OCI-LY3 (cell line): ENCODE measurements around the gene BPNT1.

Experiments used
- H2AFZ ChIP-seq: fragments of 200-600, 300-600 bp; shearing (Covaris generic); 2 replicates; pipeline ENCODE4 v1.6.0; 2014; ENCODE audit warnings: antibody characterized with exemption, low read depth, low read length
- H3K27ac ChIP-seq: fragments of 200-600, 300-600 bp; sonication (generic); 2 replicates; pipeline ENCODE4 v1.5.1; 2014; ENCODE audit warnings: mild to moderate bottlenecking, low read length, moderate library complexity, mixed read lengths
- H3K27me3 ChIP-seq: fragments of 200-600, 300-600 bp; sonication (generic); 2 replicates; pipeline ENCODE4 v1.6.1; 2014; ENCODE audit warnings: low read depth, low read length, mixed read lengths
- H3K36me3 ChIP-seq: fragments of 200-600, 300-600 bp; sonication (generic); replicated peaks from 2 replicates; pipeline ENCODE3; 2014; ENCODE audit warnings: low read depth, low read length, mixed read lengths
- H3K4me1 ChIP-seq: fragments of 300-600, 200-600 bp; sonication (generic); 2 replicates; pipeline ENCODE4 v1.6.1; 2014; ENCODE audit warnings: low read length, mixed read lengths
- H3K4me2 ChIP-seq: fragments of 200-600, 300-600 bp; sonication (generic); 2 replicates; pipeline ENCODE4 v1.6.1; 2014; ENCODE audit warnings: low read length, mixed read lengths
- H3K4me3 ChIP-seq: fragments of 300-600, 200-600 bp; sonication (generic); 2 replicates; pipeline ENCODE4 v1.5.1; 2014; ENCODE audit warnings: antibody characterized with exemption, mild to moderate bottlenecking, low read length, moderate library complexity
- H3K79me2 ChIP-seq: fragments of 300-600, 200-600 bp; shearing (Covaris generic); 2 replicates; pipeline ENCODE4 v1.6.1; 2014; ENCODE audit warnings: mild to moderate bottlenecking, low read length, mixed read lengths
- H3K9ac ChIP-seq: fragments of 300-600, 200-600 bp; shearing (Covaris generic); 2 replicates; pipeline ENCODE4 v1.6.0; 2014; ENCODE audit warnings: mild to moderate bottlenecking, low read length, moderate library complexity
- H3K9me3 ChIP-seq: fragments of 200-600, 300-600 bp; shearing (Covaris generic); 2 replicates; pipeline ENCODE4 v1.6.1; 2014; ENCODE audit warnings: low read length, mixed read lengths; ENCODE audit not compliant: insufficient read depth
- H4K20me1 ChIP-seq: fragments of 200-600, 300-600 bp; sonication (generic); 2 replicates; pipeline ENCODE4 v1.6.1; 2016; ENCODE audit warnings: low read length, mixed read lengths; ENCODE audit not compliant: insufficient read depth
- CTCF ChIP-seq: fragments of 200-600, 300-600 bp; sonication (generic); IDR thresholded peaks from 2 replicates; pipeline ENCODE4 v1.5.1; 2014; ENCODE audit warnings: antibody characterized with exemption, low read length, low read depth
- EZH2phosphoT487 ChIP-seq: fragments of 200-600 bp; shearing (Covaris generic); IDR thresholded peaks from 2 replicates; pipeline ENCODE4 v1.6.1; 2018; ENCODE audit warnings: antibody characterized with exemption, mixed run types, low read depth

BPNT1 gene

GRCh38 chr1:220067269-220068204 lies 22.1 kb downstream of the BPNT1 start:
- H3K4me3 ChIP-seq, result no peak overlapping the region
- no peaks in the 10 kb centered on the region for H3K79me2 ChIP-seq
- no peak overlapping the region for H3K27ac ChIP-seq
- no peak overlapping the region for H2AFZ ChIP-seq
- no peaks in the 10 kb centered on the region for H3K27me3 ChIP-seq
- H3K36me3 ChIP-seq, result peaks cover 25% of the 10 kb centered on the region
- no peak for TF ChIP-seq CTCF
- TF ChIP-seq EZH2phosphoT487, result no peak
- H4K20me1 ChIP-seq, result no peaks in the 10 kb centered on the region
- no peak overlapping the region for H3K9ac ChIP-seq
- no peaks in the 10 kb centered on the region for H3K4me1 ChIP-seq
- H3K9me3 ChIP-seq, result no peaks in the 10 kb centered on the region
- no peak overlapping the region for H3K4me2 ChIP-seq

- H3K4me1 ChIP-seq, result no peaks in the 10 kb centered on the region
- H3K79me2 ChIP-seq, result no peaks in the 10 kb centered on the region
- no peak overlapping the region for H3K4me3 ChIP-seq
- H3K9ac ChIP-seq, result no peak overlapping the region
- no peaks in the 10 kb centered on the region for H4K20me1 ChIP-seq
- no peaks in the 10 kb centered on the region for H3K9me3 ChIP-seq
- H3K36me3 ChIP-seq, result peaks cover 23% of the 10 kb centered on the region
- no peaks in the 10 kb centered on the region for H3K27me3 ChIP-seq
- TF ChIP-seq EZH2phosphoT487, result no peak
- no peak for TF ChIP-seq CTCF
- no peak overlapping the region for H3K27ac ChIP-seq
- H3K4me2 ChIP-seq, result no peak overlapping the region
- no peak overlapping the region for H2AFZ ChIP-seq
These were observed 27.0 kb downstream of the BPNT1 start for GRCh38 chr1:220062629-220063028.

GRCh38 chr1:220060876-220061275 lies 28.7 kb downstream of the BPNT1 start:
- no peak overlapping the region for H3K9ac ChIP-seq
- no peak overlapping the region for H3K27ac ChIP-seq
- no peak overlapping the region for H2AFZ ChIP-seq
- H3K27me3 ChIP-seq, result no peaks in the 10 kb centered on the region
- no peaks in the 10 kb centered on the region for H3K79me2 ChIP-seq
- no peak overlapping the region for H3K4me3 ChIP-seq
- H3K4me2 ChIP-seq, result no peak overlapping the region
- TF ChIP-seq CTCF (no peak), EZH2phosphoT487 (no peak)
- peaks cover 20% of the 10 kb centered on the region for H3K36me3 ChIP-seq
- H3K9me3 ChIP-seq, result no peaks in the 10 kb centered on the region
- H4K20me1 ChIP-seq, result no peaks in the 10 kb centered on the region
- no peaks in the 10 kb centered on the region for H3K4me1 ChIP-seq

- Histone ChIP-seq H3K79me2 (no peaks in the 10 kb centered on the region), H3K4me1 (no peaks in the 10 kb centered on the region), H3K36me3 (peaks cover under 1% of the 10 kb centered on the region), H3K4me3 (no peak overlapping the region), H3K9me3 (no peaks in the 10 kb centered on the region), H3K27me3 (no peaks in the 10 kb centered on the region), H3K4me2 (no peak overlapping the region), H3K9ac (no peak overlapping the region), H2AFZ (no peak overlapping the region), H3K27ac (no peak overlapping the region), H4K20me1 (no peaks in the 10 kb centered on the region)
- TF ChIP-seq CTCF, result no peak
- no peak for TF ChIP-seq EZH2phosphoT487
These were observed 33.2 kb downstream of the BPNT1 start for GRCh38 chr1:220056374-220056773.
